Nephron progenitor cell (in vitro differentiated cells): Measurements from ENCODE around the gene MFNG.

ENCODE experiments used
- DNase-seq: peaks from one replicate; pipeline ENCODE4 v3.0.0; 2021
- H3K27ac Mint-ChIP-seq: 2 replicates; pipeline ENCODE4 v1.8.0; 2021; ENCODE audit warnings: mild to moderate bottlenecking, moderate library complexity, mixed read lengths
- H3K27me3 Mint-ChIP-seq: 2 replicates; pipeline ENCODE4 v1.8.0; 2021; ENCODE audit warnings: mild to moderate bottlenecking, low read depth, mixed read lengths; ENCODE audit not compliant: poor library complexity
- H3K36me3 Mint-ChIP-seq: 2 replicates; pipeline ENCODE4 v1.8.0; 2021; ENCODE audit warnings: low read depth, mixed read lengths
- H3K4me1 Mint-ChIP-seq: 2 replicates; pipeline ENCODE4 v1.8.0; 2021; ENCODE audit warnings: mixed read lengths
- H3K4me3 Mint-ChIP-seq: 2 replicates; pipeline ENCODE4 v1.8.0; 2021; ENCODE audit warnings: mild to moderate bottlenecking, moderate library complexity, mixed read lengths
- H3K9me3 Mint-ChIP-seq: 2 replicates; pipeline ENCODE4 v1.8.0; 2021; ENCODE audit warnings: mild to moderate bottlenecking, moderate library complexity, mixed read lengths
- TF ChIP-seq, protein P1 (sequence below): fragments of 200-600 bp; sonication (generic); IDR thresholded peaks from 2 replicates; pipeline ENCODE4 v1.5.0; 2021; ENCODE audit warnings: antibody characterized with exemption

Gene MFNG

GRCh38 chr22:37526376-37526775 is 40.2 kb upstream of the MFNG start:
- Mint-ChIP-seq H3K27me3 (peaks cover 30% of the 10 kb centered on the region), H3K36me3 (no peaks in the 10 kb centered on the region), H3K9me3 (no peaks in the 10 kb centered on the region), H3K4me1 (no peaks in the 10 kb centered on the region), H3K27ac (no peak overlapping the region), H3K4me3 (no peak overlapping the region)
- TF ChIP-seq, protein P1, sequence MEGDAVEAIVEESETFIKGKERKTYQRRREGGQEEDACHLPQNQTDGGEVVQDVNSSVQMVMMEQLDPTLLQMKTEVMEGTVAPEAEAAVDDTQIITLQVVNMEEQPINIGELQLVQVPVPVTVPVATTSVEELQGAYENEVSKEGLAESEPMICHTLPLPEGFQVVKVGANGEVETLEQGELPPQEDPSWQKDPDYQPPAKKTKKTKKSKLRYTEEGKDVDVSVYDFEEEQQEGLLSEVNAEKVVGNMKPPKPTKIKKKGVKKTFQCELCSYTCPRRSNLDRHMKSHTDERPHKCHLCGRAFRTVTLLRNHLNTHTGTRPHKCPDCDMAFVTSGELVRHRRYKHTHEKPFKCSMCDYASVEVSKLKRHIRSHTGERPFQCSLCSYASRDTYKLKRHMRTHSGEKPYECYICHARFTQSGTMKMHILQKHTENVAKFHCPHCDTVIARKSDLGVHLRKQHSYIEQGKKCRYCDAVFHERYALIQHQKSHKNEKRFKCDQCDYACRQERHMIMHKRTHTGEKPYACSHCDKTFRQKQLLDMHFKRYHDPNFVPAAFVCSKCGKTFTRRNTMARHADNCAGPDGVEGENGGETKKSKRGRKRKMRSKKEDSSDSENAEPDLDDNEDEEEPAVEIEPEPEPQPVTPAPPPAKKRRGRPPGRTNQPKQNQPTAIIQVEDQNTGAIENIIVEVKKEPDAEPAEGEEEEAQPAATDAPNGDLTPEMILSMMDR, result no peak
- DNase-seq, result no peak

GRCh38 chr22:37525746-37526350 is 39.7 kb upstream of the MFNG start:
- no peaks in the 10 kb centered on the region for H3K9me3 Mint-ChIP-seq
- H3K36me3 Mint-ChIP-seq, result no peaks in the 10 kb centered on the region
- no peak for DNase-seq
- H3K27ac Mint-ChIP-seq, result no peak overlapping the region
- H3K4me3 Mint-ChIP-seq, result no peak overlapping the region
- H3K4me1 Mint-ChIP-seq, result no peaks in the 10 kb centered on the region
- TF ChIP-seq, protein P1, result no peak
- peaks cover 35% of the 10 kb centered on the region for H3K27me3 Mint-ChIP-seq

- Mint-ChIP-seq H3K36me3 (no peaks in the 10 kb centered on the region), H3K27me3 (peaks cover 40% of the 10 kb centered on the region), H3K27ac (no peak overlapping the region), H3K4me1 (no peaks in the 10 kb centered on the region), H3K4me3 (no peak overlapping the region), H3K9me3 (no peaks in the 10 kb centered on the region)
- no peak for DNase-seq
- TF ChIP-seq, protein P1, result no peak
Observed at GRCh38 chr22:37525073-37525745, 39.0 kb upstream of the MFNG start.

DNA sequence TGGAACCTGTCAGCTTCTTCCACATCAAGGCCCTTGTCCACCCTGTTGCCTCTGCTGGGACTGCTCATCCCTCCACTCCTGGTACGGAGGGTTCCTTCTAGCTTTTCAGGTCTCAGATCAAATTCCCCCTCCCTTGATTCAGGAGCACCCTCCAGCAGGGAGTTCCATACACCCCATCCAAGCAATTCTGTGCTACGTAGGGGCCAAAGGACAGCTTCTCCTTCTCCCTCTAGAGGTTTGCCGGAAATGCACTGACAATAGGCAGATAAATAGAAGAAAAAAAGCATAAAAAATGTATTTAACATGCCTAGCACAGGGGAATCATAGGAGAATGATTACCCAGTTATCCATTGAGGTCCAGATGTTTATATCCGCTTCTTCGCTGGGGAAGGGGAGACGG is 36.3 kb upstream of the MFNG start:
- Mint-ChIP-seq H3K4me1 (peaks cover 8% of the 10 kb centered on the region), H3K9me3 (no peaks in the 10 kb centered on the region), H3K27me3 (peaks cover 50% of the 10 kb centered on the region), H3K27ac (no peak overlapping the region), H3K4me3 (no peak overlapping the region), H3K36me3 (no peaks in the 10 kb centered on the region)
- no peak for DNase-seq
- TF ChIP-seq, protein P1, result no peak

- Mint-ChIP-seq H3K27me3 (peaks cover 50% of the 10 kb centered on the region), H3K9me3 (peaks cover 2% of the 10 kb centered on the region), H3K36me3 (peaks cover 2% of the 10 kb centered on the region), H3K4me1 (peaks cover 8% of the 10 kb centered on the region), H3K27ac (no peak overlapping the region), H3K4me3 (peak overlapping the region; percentile 47)
- TF ChIP-seq, protein P1, result no peak
- no peak for DNase-seq
Observed at GRCh38 chr22:37521236-37521739, 35.1 kb upstream of the MFNG start.
